NCI-H1930 (cell line): ENCODE results near the gene NEK1.
"Not testable (repeated sequence)": the region's sequence is repeated elsewhere in the genome, so short reads cannot be mapped to it uniquely, and the experiment has no call there.

ENCODE experiments used
- DNase-seq, 2 experiments: peaks; one replicate each; lab custom pipeline; 2025; lab: John Stamatoyannopoulos, UW

Gene NEK1

GRCh38 chr4:169627307-169627706, 14.9 kb upstream of the NEK1 start:
- no peak for DNase-seq

GRCh38 chr4:169626331-169627282, 14.2 kb upstream of the NEK1 start:
- no peak for DNase-seq

GRCh38 chr4:169625886-169626285, 13.5 kb upstream of the NEK1 start:
- DNase-seq, result no peak

GRCh38 chr4:169624012-169624411, 11.6 kb upstream of the NEK1 start:
- not testable (repeated sequence) for DNase-seq

GRCh38 chr4:169622566-169622965, 10.2 kb upstream of the NEK1 start:
- no peak for DNase-seq

- no peak for DNase-seq
Measured at GRCh38 chr4:169621731-169622492, 9.5 kb upstream of the NEK1 start.

- DNase-seq, result no peak
Measured at GRCh38 chr4:169620880-169621248, 8.5 kb upstream of the NEK1 start.

- peak; percentile 93 to 94 for DNase-seq
Measured at GRCh38 chr4:169619958-169620879, 7.8 kb upstream of the NEK1 start, which contains the start of gene CLCN3. Gene CLCN3 (plus strand): TSS chr4:169620578. CDS start chr4:169635929, 15,351 bp downstream.

GRCh38 chr4:169619518-169619957, 7.2 kb upstream of the NEK1 start:
- DNase-seq, result peak; percentile 10 to 11

GRCh38 chr4:169618986-169619385, 6.6 kb upstream of the NEK1 start:
- no peak for DNase-seq

- DNase-seq, result no peak
Measured at GRCh38 chr4:169618286-169618685, 5.9 kb upstream of the NEK1 start.

GRCh38 chr4:169617306-169617705, 4.9 kb upstream of the NEK1 start:
- DNase-seq, result no peak

GRCh38 chr4:169616846-169617245, 4.5 kb upstream of the NEK1 start:
- DNase-seq, result no peak

- DNase-seq, result no peak
Measured at GRCh38 chr4:169615467-169616106, 3.2 kb upstream of the NEK1 start.

GRCh38 chr4:169612871-169613859, 782 bp upstream of the NEK1 start:
- DNase-seq, result peak; percentile 45 to 57

- no peak for DNase-seq
Measured at GRCh38 chr4:169611157-169611556, 1.2 kb downstream of the NEK1 start.

- no peak for DNase-seq
Measured at GRCh38 chr4:169604903-169605331, 7.5 kb downstream of the NEK1 start.

GRCh38 chr4:169604131-169604900, 8.1 kb downstream of the NEK1 start:
- no peak for DNase-seq

- no peak for DNase-seq
Measured at GRCh38 chr4:169603312-169603711, 9.1 kb downstream of the NEK1 start.
